ENCODE results near the gene RAF1.
"Not testable (repeated sequence)": the region's sequence is repeated elsewhere in the genome, so short reads cannot be mapped to it uniquely, and the experiment has no call there.

The RAF1 gene

GRCh38 chr3:12663936-12664908 lies at the start of gene RAF1:
Gene RAF1 (minus strand): TSS chr3:12664117. CDS start chr3:12618721, 45,396 bp downstream.
- peak; percentile 97 for DNase-seq

- DNase-seq: no peak
Observed at GRCh38 chr3:12710062-12710461, 46.1 kb upstream of the RAF1 start.

DNA sequence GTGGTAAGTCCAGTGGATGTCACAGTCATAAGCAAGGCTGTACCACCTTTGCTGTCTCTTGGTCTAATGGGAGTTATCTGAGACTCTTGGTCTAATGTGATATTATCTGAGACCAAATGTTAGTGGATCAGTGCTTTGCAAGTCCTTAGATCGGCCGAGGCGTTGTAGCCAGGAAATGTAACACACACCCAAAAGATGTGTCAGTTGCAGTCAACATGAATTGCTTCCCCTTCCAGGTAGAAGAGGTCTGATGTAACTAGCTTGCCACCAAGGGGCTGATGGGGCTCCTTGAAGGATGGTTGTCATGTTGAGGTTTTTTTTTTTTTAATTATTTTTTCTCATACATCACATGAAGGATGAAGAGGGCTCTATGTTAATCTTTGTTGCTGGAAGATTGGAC lies 45.4 kb upstream of the RAF1 start:
- no peak for DNase-seq

- no peak for DNase-seq
Observed at GRCh38 chr3:12708584-12709192, 44.8 kb upstream of the RAF1 start.

DNA sequence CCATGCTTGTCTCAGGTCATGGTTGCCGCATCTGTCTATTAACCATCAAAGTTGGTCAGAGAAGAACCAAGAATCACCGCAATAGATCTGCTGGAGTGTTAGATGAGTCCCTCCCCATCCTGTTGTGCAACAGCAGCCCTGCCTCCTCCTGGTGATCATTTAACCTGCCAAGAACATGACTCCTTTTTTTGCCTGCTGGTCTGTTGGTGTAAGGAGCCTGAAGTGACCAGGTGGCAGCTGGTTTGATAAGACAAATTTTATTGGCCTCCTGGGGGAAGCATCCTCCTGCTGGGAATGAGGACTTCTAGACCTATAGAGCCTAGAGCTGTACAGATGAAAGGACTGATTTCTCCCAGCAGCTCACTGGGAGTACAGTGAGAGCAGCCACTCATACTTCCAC lies 43.5 kb upstream of the RAF1 start:
- no peak for DNase-seq

GRCh38 chr3:12706504-12707253 lies 42.8 kb upstream of the RAF1 start:
- peak; percentile 49 for DNase-seq

DNA sequence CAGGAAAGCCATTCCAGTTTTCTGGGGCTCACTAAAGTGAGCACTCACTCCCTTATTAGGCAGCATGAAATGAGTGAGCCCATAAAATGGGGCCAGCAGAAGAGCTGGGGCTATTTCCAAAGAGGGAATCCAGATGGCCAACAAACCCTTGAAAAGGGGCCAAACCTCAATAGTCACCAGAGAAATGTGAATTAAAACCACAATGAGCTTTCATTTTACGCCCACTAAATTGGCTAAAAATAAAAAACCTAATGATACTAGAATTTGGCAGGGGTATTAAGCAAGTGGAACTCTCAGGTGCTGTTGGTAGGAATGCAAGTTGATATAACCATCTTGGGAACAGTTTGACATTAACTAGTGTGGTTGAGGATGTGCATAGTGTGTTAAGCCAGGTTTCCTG lies 42.1 kb upstream of the RAF1 start:
- no peak for DNase-seq

- DNase-seq: no peak
Observed at GRCh38 chr3:12705374-12705926, 41.5 kb upstream of the RAF1 start.

- no peak for DNase-seq
Observed at GRCh38 chr3:12702501-12702900, 38.6 kb upstream of the RAF1 start.

DNA sequence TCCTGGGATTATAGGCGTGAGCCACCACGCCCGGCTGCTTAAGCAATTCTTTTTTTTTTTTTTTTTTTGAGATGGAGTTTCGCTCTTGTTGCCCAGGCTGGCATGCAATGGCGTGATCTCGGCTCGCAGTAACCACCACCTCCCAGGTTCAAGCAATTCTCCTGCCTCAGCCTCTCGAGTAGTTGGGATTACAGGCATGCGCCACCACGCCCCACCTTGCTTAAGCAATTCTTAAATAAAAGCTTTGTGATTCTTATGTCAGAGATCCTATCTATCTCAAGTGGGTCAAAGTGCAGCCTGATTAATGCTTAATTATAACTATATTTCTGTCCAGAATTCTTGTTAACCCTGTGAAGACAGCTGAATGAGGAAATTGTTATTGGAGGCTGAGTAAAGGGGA lies 37.7 kb upstream of the RAF1 start:
- not testable (repeated sequence) for DNase-seq

DNA sequence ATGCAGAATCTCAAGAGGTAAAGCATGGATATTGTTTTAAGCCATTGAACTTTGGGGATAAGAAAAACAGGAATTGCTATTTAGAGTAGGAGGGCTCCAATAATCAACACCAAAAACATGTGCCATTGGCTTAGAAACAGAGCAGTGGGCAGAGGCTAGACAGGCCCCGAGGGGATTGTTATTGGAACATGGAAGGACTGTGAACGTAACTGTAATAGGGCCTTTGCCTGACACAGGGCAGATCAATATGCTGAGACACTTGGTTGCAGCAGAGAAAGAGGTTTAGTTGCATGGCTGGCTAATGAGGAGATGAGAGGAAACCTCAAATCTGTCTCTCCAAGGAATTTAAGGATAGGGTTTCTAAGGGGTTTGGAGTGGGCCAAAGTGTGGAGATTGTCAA lies 36.9 kb upstream of the RAF1 start:
- DNase-seq: no peak

DNA sequence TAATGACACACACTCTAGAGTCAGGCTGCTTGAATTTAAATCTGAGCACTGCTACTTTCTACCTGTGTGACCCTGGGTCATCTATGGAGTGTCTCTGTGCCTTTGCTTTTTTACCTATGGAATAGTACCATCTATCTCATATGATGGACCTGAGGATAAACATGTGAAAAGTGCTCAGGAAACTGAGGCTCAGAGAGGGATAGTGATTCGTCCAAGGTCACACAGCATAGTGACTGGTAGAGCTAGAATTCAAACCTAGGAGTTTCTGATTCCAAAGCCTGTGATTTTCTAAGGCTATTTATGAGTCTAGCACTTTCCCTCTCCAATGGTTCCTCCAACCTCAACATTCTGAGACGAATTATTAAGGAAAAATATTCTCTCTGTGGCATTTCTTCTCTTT lies 32.0 kb upstream of the RAF1 start:
- DNase-seq: no peak

GRCh38 chr3:12695112-12695511 lies 31.2 kb upstream of the RAF1 start:
- DNase-seq: no peak

- DNase-seq: no peak
Observed at GRCh38 chr3:12692444-12692843, 28.5 kb upstream of the RAF1 start.

DNA sequence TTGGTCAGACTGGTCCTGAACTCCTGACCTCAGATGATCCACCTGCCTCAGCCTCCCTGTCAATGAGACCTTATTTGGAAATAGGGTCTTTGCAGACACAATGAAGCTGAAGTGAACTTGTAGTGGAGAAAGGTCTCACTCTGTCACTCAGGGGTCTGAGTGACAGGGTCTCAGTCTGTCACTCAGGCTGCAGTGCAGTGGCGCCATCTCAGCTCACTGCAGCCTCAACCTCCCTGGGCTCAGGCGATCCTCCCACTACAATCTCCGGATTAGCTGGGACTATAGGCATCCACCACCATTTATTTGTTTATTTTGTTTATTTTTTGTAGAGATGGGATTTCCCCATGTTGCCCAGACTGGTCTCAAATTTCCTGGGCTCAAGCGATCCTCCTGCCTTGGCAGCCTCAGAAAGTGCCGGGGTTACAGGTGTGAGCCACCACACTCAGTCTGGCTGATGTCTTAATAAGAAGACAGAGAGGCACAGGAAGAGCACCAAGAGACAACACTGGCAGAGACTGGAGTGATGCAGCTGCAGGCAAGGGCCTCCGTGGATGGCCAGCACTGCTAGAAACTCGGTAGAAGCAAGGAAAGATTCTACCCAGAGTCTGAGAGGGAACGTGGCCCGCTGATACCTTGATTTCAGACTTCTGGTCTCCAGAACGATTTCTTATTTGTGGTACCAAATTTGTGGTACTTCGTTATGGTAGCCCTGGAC lies 26.2 kb upstream of the RAF1 start:
- no peak for DNase-seq

DNA sequence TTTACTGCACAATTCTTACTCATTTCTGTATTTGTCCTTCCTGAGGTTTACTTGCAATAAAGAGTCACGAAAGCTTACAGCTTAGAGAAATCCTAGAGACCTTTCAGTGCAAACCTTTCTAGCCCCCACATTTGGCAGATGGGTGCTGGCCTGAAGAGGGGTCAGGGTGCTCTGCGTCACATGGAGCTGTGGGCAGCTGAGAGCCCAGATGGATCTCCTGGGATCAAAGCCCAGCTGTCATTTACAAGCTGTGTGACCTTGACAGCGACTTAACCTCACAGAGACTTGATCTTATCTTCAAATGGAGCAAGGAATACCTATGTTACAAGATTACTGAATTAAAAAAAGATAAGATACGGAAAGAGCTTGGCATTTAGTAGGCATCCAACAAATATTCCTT lies 24.0 kb upstream of the RAF1 start:
- DNase-seq: no peak

DNA sequence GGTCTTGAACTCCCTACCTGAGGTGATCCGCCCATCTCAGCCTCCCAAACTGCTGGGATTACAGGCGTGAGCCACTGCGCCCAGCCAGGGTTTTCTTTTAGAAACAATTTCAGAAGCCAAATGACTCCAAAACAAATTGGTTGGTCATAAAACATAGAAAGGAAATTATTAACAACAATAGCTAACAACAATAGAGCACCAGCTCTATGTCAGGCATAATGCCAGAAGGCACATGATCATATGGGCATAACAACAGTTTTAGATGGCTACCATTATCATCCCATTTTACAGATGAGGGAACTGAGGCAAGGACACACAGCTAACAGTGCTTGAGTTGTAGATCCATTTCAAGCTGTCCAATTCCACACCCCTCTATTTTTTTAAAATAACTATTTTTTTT lies 22.2 kb upstream of the RAF1 start:
- DNase-seq: no peak

DNA sequence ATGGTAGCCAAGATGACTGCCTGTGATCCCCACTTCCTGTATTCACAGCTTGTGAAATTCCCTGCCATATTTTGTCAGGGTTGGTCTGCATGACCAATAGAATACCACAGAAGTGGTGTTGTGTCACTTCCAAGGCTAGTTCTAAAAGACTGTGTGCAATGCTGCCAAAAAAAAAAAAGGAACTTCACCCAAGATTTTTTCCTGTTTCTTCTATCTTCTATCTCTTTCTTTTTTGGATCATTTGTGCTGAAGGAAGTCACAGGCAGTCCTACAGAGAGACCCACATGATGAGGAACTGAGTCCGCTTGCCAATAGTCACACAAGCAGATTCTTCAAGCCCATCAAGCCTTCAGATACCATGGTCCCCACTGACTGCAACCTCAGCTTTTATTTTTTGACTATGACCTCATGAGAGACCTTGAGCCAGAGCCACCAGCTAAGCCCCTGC lies 18.1 kb upstream of the RAF1 start:
- DNase-seq: no peak

DNA sequence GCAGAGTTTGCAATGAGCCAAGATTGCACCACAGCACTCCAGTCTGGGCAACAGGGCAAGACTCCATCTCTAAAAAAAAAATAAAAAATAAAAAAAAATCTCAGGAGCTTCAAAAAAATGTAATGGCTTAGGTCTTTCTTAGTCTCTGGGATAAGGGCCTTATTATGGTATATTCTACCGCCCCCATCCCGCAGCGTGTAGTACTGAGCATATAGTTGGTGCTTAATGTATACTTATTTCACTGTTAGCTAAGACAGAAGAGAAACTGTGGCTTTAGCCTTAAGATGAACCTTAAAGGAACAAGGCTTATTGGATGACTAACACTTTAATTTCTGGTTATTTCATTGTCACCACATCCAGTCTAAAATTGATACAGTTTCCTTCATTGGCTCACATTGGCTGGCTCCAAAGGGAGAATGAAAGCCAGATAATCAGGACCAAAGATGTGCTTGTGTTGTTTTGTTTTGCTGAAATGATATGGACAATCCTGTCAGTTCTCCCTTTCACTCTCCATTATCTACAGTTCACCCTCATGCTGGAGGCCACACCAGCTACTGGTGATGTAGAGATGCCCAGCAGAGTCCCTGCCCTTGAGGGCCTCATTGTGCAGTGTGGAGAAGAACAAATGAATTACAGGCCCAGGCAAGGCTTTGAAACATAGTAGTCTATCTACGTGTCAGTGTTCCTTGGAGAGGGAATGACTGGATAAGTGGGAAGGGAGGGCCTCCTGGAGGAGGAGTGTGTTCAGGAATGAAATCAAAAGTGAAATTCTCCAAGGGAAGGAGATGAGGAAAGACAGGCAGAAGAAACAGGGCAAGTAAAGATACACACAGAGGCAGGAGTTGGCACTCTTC lies 17.4 kb upstream of the RAF1 start:
- DNase-seq: no peak

- no peak for DNase-seq
Observed at GRCh38 chr3:12679468-12679867, 15.6 kb upstream of the RAF1 start.

GRCh38 chr3:12677616-12678015 lies 13.7 kb upstream of the RAF1 start:
- no peak for DNase-seq

All from activated CD4-positive, alpha-beta T cell treated with anti-CD3 and anti-CD28 coated beads, Interleukin-2, amount 50 U/mL, for 1 hour (primary cell).